ENCODE results near the gene SOX2.

SOX2 gene

GRCh38 chr3:181687731-181688130 is 24.0 kb upstream of the SOX2 start:
- peaks cover 5% of the 10 kb centered on the region for H3K4me1 ChIP-seq (ENCODE audit: control insufficient read depth, low read length)
- no peaks in the 10 kb centered on the region for H4K20me1 ChIP-seq (ENCODE audit: control insufficient read depth, insufficient read depth, low read depth, low read length)
- no peaks in the 10 kb centered on the region for H3K79me2 ChIP-seq (ENCODE audit: control insufficient read depth, low read length)
- TF ChIP-seq CTCF (IDR thresholded peaks at IDR 0.05; ENCODE audit: low read depth, low read length, poor library complexity, severe bottlenecking) (no peak), EZH2phosphoT487 (IDR thresholded peaks at IDR 0.05; ENCODE audit: borderline replicate concordance, low read length) (no peak)
- H3K27me3 ChIP-seq (ENCODE audit: control insufficient read depth, low read length) = no peaks in the 10 kb centered on the region
- no peak overlapping the region for H3K4me2 ChIP-seq (ENCODE audit: low read length)
- no peaks in the 10 kb centered on the region for H3F3A ChIP-seq (ENCODE audit: control insufficient read depth, insufficient read depth)
- H3K9me2 ChIP-seq (replicated peaks; ENCODE audit: control insufficient read depth, low read length) = no peaks in the 10 kb centered on the region
- no peaks in the 10 kb centered on the region for H3K9me3 ChIP-seq (ENCODE audit: control insufficient read depth, insufficient read depth, low read length)
- no peaks in the 10 kb centered on the region for H3K36me3 ChIP-seq (ENCODE audit: control insufficient read depth, low read length)
- H3K4me3 ChIP-seq (ENCODE audit: low read length) = no peak overlapping the region
- no peak overlapping the region for H3K27ac ChIP-seq (ENCODE audit: low read depth, low read length)

GRCh38 chr3:181689546-181689945 is 22.2 kb upstream of the SOX2 start:
- Histone ChIP-seq H3K4me1 (ENCODE audit: control insufficient read depth, low read length) (peaks cover 5% of the 10 kb centered on the region), H3K9me2 (replicated peaks; ENCODE audit: control insufficient read depth, low read length) (no peaks in the 10 kb centered on the region), H3K4me3 (ENCODE audit: low read length) (no peak overlapping the region), H4K20me1 (ENCODE audit: control insufficient read depth, insufficient read depth, low read depth, low read length) (no peaks in the 10 kb centered on the region), H3K79me2 (ENCODE audit: control insufficient read depth, low read length) (no peaks in the 10 kb centered on the region), H3F3A (ENCODE audit: control insufficient read depth, insufficient read depth) (no peaks in the 10 kb centered on the region), H3K27ac (ENCODE audit: low read depth, low read length) (no peak overlapping the region), H3K27me3 (ENCODE audit: control insufficient read depth, low read length) (no peaks in the 10 kb centered on the region), H3K36me3 (ENCODE audit: control insufficient read depth, low read length) (no peaks in the 10 kb centered on the region), H3K4me2 (ENCODE audit: low read length) (no peak overlapping the region), H3K9me3 (ENCODE audit: control insufficient read depth, insufficient read depth, low read length) (no peaks in the 10 kb centered on the region)
- TF ChIP-seq EZH2phosphoT487 (IDR thresholded peaks at IDR 0.05; ENCODE audit: borderline replicate concordance, low read length) = no peak
- TF ChIP-seq CTCF (IDR thresholded peaks at IDR 0.05; ENCODE audit: low read depth, low read length, poor library complexity, severe bottlenecking) = no peak

- Histone ChIP-seq H3K9me2 (replicated peaks; ENCODE audit: control insufficient read depth, low read length) (no peaks in the 10 kb centered on the region), H3K4me1 (ENCODE audit: control insufficient read depth, low read length) (peaks cover 10% of the 10 kb centered on the region), H3K36me3 (ENCODE audit: control insufficient read depth, low read length) (no peaks in the 10 kb centered on the region), H3F3A (ENCODE audit: control insufficient read depth, insufficient read depth) (no peaks in the 10 kb centered on the region), H3K4me3 (ENCODE audit: low read length) (no peak overlapping the region), H3K27ac (ENCODE audit: low read depth, low read length) (no peak overlapping the region), H3K27me3 (ENCODE audit: control insufficient read depth, low read length) (no peaks in the 10 kb centered on the region), H3K9me3 (ENCODE audit: control insufficient read depth, insufficient read depth, low read length) (no peaks in the 10 kb centered on the region), H4K20me1 (ENCODE audit: control insufficient read depth, insufficient read depth, low read depth, low read length) (no peaks in the 10 kb centered on the region), H3K4me2 (ENCODE audit: low read length) (no peak overlapping the region), H3K79me2 (ENCODE audit: control insufficient read depth, low read length) (no peaks in the 10 kb centered on the region)
- TF ChIP-seq EZH2phosphoT487 (IDR thresholded peaks at IDR 0.05; ENCODE audit: borderline replicate concordance, low read length) (no peak), CTCF (IDR thresholded peaks at IDR 0.05; ENCODE audit: low read depth, low read length, poor library complexity, severe bottlenecking) (no peak)
These were observed 21.0 kb upstream of the SOX2 start for GRCh38 chr3:181690769-181691168.

GRCh38 chr3:181691901-181692300 is 19.8 kb upstream of the SOX2 start:
- Histone ChIP-seq H3K4me2 (ENCODE audit: low read length) (no peak overlapping the region), H4K20me1 (ENCODE audit: control insufficient read depth, insufficient read depth, low read depth, low read length) (no peaks in the 10 kb centered on the region), H3K79me2 (ENCODE audit: control insufficient read depth, low read length) (no peaks in the 10 kb centered on the region), H3K4me1 (ENCODE audit: control insufficient read depth, low read length) (peaks cover 14% of the 10 kb centered on the region), H3K36me3 (ENCODE audit: control insufficient read depth, low read length) (no peaks in the 10 kb centered on the region), H3K27ac (ENCODE audit: low read depth, low read length) (no peak overlapping the region), H3K4me3 (ENCODE audit: low read length) (no peak overlapping the region), H3F3A (ENCODE audit: control insufficient read depth, insufficient read depth) (no peaks in the 10 kb centered on the region), H3K9me3 (ENCODE audit: control insufficient read depth, insufficient read depth, low read length) (no peaks in the 10 kb centered on the region), H3K9me2 (replicated peaks; ENCODE audit: control insufficient read depth, low read length) (no peaks in the 10 kb centered on the region), H3K27me3 (ENCODE audit: control insufficient read depth, low read length) (no peaks in the 10 kb centered on the region)
- TF ChIP-seq CTCF (IDR thresholded peaks at IDR 0.05; ENCODE audit: low read depth, low read length, poor library complexity, severe bottlenecking) = no peak
- TF ChIP-seq EZH2phosphoT487 (IDR thresholded peaks at IDR 0.05; ENCODE audit: borderline replicate concordance, low read length) = no peak
